BE2C (cell line): ENCODE results near the gene CDC42EP1.

Experiments used
- DNase-seq: peaks from one replicate; pipeline ENCODE4 v3.0.0-alpha.2; 2020
- H3K27me3 ChIP-seq: fragments of 250-450 bp; sonication (Bioruptor Pico); 2 replicates; pipeline ENCODE4 v1.5.1; 2020; ENCODE audit warnings: mild to moderate bottlenecking
- H3K36me3 ChIP-seq: fragments of 250-450 bp; sonication (Bioruptor Pico); 2 replicates; pipeline ENCODE4 v1.5.1; 2020; ENCODE audit warnings: mild to moderate bottlenecking
- H3K4me1 ChIP-seq: fragments of 250-450 bp; sonication (Bioruptor Pico); 2 replicates; pipeline ENCODE4 v1.5.1; 2020
- H3K4me3 ChIP-seq: 2 replicates; pipeline ENCODE4 v1.5.1; 2011; ENCODE audit warnings: low read depth, low read length
- H3K9me3 ChIP-seq: fragments of 250-450 bp; sonication (Bioruptor Pico); 2 replicates; pipeline ENCODE4 v1.5.1; 2020
- CTCF ChIP-seq: IDR thresholded peaks from 2 replicates; pipeline ENCODE4 v1.5.1; 2012; ENCODE audit warnings: mild to moderate bottlenecking, low read depth, low read length

Gene CDC42EP1

GRCh38 chr22:37517826-37518450, 42.3 kb upstream of the CDC42EP1 start:
- Histone ChIP-seq H3K27me3 (peaks cover 7% of the 10 kb centered on the region), H3K4me3 (no peak overlapping the region), H3K4me1 (no peaks in the 10 kb centered on the region), H3K36me3 (no peaks in the 10 kb centered on the region), H3K9me3 (no peaks in the 10 kb centered on the region; the same call in 1 of the 2 replicates)
- no peak for TF ChIP-seq CTCF
- DNase-seq, result no peak

GRCh38 chr22:37518509-37519267, 41.6 kb upstream of the CDC42EP1 start:
- Histone ChIP-seq H3K4me3 (peak overlapping the region; percentile 55), H3K4me1 (no peaks in the 10 kb centered on the region), H3K27me3 (peaks cover 7% of the 10 kb centered on the region), H3K36me3 (no peaks in the 10 kb centered on the region), H3K9me3 (no peaks in the 10 kb centered on the region; the same call in 1 of the 2 replicates)
- no peak for TF ChIP-seq CTCF
- DNase-seq, result no peak

GRCh38 chr22:37519268-37520195, 40.7 kb upstream of the CDC42EP1 start, which contains the start of gene CARD10:
Gene CARD10 (minus strand): TSS chr22:37519415. CDS start chr22:37519200, 215 bp downstream.
- H3K36me3 ChIP-seq, result no peaks in the 10 kb centered on the region
- H3K4me1 ChIP-seq, result no peaks in the 10 kb centered on the region
- peak within 1 kb of the TSS; percentile 55 for H3K4me3 ChIP-seq
- DNase-seq, result peak; percentile 40
- TF ChIP-seq CTCF, result no peak
- no peaks in the 10 kb centered on the region; the same call in 1 of the 2 replicates for H3K9me3 ChIP-seq
- peaks cover 7% of the 10 kb centered on the region for H3K27me3 ChIP-seq

GRCh38 chr22:37520776-37521191, 39.5 kb upstream of the CDC42EP1 start:
- no peaks in the 10 kb centered on the region; the same call in 1 of the 2 replicates for H3K9me3 ChIP-seq
- H3K36me3 ChIP-seq, result no peaks in the 10 kb centered on the region
- H3K4me1 ChIP-seq, result no peaks in the 10 kb centered on the region
- TF ChIP-seq CTCF, result no peak
- peaks cover 7% of the 10 kb centered on the region for H3K27me3 ChIP-seq
- no peak overlapping the region for H3K4me3 ChIP-seq
- no peak for DNase-seq

- no peak for DNase-seq
- Histone ChIP-seq H3K36me3 (no peaks in the 10 kb centered on the region), H3K9me3 (no peaks in the 10 kb centered on the region), H3K4me3 (no peak overlapping the region), H3K27me3 (peaks cover 7% of the 10 kb centered on the region), H3K4me1 (no peaks in the 10 kb centered on the region)
- TF ChIP-seq CTCF, result no peak
Observed at GRCh38 chr22:37521236-37521739, 39.0 kb upstream of the CDC42EP1 start.
